Stimulated activated CD8-positive, alpha-beta memory T cell treated with anti-CD3 and anti-CD28 coated beads, Interleukin-12 subunit alpha, Interleukin-12 subunit beta, amount 100 ng/mL, for 24 hours (primary cell): Measurements from ENCODE around the gene TLE1.

ENCODE experiments used
- DNase-seq: peaks from one replicate; pipeline ENCODE4 v3.0.0-alpha.2; 2020; ENCODE audit errors: extremely low read depth

TLE1 gene

GRCh38 chr9:81578606-81579005 is 110.7 kb downstream of the TLE1 start:
- no peak for DNase-seq

GRCh38 chr9:81575956-81576355 is 113.4 kb downstream of the TLE1 start:
- DNase-seq = no peak

DNA sequence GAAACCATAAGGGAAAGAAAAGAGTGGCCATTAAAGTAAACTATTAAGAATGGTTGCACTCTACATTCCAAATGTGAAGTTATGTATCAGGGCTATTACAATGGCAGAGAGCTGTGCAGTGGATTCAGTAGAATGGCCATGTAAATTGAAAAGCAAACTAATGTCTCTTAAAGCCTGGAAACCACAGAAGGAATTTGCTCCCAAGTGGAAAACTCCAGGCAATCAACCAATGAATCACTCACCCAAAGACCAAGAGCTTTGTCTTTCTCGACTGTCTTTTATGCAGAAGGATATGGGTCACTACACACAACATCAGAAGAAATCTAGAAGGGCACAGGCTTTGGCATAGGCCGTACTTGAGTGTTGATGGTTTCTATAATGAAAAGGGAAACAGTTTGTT is 114.9 kb downstream of the TLE1 start:
- no peak for DNase-seq

- no peak for DNase-seq
These were observed 115.7 kb downstream of the TLE1 start for GRCh38 chr9:81573415-81574321.

DNA sequence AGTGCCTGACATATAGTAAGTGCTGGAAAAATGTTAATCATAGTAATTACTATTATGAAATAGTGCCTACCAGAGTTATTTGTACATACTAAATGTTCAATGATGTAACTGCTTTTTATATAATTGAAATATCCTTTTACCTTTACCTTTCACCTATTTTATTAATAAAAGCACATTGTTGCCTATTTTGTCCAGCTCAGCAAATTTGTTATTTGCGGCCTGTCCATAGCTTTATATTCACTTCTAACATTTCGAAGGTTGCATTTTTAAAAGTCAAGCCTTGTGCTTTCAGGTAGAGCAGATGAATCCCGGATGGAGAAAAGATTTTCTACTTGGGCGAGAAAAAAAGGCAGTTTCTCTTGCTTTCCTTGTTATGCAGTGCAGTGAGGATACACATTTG is 119.3 kb downstream of the TLE1 start:
- no peak for DNase-seq

DNA sequence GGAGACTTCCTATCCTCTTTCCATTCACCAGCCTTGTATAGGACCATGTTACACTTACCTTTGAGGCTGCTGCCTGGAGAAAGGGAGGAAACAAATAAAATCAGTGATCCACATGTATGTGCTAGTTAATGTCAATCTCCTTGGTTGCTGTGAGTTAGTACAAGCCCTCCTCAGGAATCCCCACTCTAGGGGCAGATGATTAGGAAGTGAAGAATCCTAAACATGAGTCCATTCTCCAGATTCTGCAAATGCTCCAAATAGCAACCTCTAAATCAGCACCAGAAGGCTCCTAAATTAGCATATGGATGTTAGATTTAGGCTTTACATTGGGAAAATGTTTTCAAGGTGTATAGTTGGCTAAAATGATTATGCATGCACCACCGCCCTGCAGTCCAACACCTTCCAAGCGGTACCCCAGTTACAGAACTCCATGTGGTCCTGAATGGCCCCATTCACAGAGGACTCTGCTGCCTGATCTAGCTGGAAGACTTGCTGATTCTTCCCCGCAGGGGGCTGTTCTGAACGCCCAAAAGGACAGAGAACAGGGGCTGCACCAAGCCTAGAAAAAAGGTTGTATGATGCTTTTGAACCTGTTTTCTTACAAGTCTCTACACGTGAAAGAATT is 123.2 kb downstream of the TLE1 start:
- no peak for DNase-seq

DNA sequence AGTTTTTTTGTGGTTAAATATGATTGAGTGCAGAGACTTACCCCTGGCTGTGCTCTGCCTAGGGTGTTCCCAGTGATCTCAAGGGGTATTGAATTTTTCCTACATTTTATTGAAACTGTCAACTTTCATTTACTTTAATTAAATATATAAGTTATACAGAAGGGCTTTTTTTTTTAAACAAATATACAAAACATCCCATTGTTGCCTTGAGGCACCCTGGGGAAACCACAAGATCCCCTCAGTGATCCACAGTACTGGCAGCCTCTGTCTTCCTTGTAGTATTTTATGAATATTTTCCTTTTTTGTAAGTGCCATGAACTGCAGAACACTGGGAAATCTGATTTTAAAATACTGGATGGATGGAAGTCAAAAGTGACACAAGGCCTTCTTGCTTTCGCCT is 123.7 kb downstream of the TLE1 start:
- no peak for DNase-seq

DNA sequence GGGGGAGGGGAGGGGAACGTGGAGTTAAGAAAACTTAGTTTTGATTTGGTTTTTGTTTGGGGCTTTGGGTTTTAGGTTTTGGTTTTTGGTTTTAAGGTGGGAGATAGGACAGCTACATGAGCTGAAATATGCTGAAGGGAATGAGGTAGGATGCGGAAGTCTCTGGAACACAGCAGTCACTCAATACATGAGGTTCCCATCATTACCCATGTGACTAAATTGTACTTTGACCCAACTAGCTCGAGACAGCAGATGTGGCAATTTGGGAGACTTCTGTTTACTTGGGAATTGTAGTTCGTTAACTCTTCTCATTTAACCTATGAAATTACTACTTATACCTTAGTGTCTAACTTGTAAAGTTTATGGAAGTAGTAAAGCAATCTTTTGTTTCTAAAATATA is 124.2 kb downstream of the TLE1 start:
- no peak for DNase-seq

DNA sequence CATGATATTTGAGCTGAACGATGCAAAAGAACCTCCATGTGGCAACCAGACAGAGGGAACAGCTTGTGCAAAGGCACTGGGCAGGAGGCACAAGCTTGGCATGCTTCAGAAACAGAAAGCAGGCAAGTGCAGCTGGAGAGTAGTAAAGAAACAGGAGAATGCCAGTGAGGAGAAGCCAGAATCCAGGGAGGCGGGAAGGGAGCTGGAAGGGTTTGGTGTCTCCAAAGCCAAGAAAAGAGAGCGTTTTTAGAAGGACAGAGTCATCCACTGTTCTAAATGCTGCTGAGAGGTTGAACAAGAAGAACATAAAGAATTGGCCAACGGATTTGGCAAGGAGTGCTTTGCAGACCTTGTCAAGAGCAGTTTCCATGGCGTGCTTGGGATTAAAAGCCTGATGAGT is 124.7 kb downstream of the TLE1 start:
- DNase-seq = no peak

GRCh38 chr9:81563739-81564138 is 125.6 kb downstream of the TLE1 start:
- DNase-seq = no peak

DNA sequence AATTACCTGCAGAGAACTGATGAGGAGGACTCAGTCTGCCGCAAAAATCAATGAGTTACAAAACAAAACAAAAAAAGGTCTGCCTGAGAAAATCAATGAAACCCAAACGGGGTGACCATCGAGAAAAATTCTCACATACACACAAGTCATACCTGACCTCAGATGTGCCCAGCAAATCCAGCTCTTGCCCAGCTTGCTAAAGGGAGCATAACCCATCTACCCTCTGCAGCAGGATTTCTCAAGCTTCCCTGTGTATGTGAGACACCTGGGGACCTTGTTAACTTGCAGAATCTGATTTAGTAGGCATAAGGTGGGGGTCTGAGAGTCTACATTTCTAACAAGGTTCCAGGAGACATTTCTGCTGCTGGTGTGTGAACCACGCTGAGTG is 126.3 kb downstream of the TLE1 start:
- DNase-seq = no peak

DNA sequence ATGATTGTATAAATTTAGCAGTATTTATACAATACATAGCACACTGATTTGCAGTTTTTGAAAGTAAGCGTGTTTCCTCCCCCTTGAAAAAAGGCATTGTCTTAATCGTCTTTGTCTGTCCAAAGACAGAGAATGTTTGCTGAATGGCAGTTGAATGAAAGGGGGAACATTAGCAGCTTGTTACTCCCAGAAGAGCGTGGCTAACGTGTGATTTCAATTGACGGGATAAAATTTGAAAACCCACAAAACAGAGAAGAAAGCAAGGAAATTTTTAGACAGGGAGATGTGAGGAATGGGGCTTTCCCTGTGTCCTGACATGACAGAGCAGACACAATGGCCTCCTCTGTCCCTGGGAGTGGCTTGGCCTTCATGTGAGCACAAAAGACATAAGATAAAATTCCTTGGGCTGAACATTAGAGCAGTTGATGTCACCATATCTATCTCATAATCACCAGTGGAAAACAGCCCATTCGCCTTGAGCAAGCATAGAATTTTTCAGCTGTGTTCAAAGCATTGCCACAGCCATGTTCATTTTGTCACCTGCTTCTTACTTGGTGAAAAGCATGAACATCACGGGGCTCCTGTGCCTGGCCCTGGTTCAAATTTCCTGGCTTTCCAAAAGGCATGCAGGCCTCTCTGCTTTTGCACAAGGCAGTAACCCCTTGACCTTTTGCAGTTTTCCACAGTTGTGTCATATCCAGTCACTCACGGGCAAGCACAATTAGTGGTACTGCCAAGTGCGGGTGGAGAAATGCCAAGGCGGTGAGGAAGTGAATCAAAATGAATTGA is 126.9 kb downstream of the TLE1 start:
- DNase-seq = no peak

GRCh38 chr9:81560851-81561732 is 128.3 kb downstream of the TLE1 start:
- no peak for DNase-seq

- no peak for DNase-seq
These were observed 129.6 kb downstream of the TLE1 start for GRCh38 chr9:81559709-81560108.

DNA sequence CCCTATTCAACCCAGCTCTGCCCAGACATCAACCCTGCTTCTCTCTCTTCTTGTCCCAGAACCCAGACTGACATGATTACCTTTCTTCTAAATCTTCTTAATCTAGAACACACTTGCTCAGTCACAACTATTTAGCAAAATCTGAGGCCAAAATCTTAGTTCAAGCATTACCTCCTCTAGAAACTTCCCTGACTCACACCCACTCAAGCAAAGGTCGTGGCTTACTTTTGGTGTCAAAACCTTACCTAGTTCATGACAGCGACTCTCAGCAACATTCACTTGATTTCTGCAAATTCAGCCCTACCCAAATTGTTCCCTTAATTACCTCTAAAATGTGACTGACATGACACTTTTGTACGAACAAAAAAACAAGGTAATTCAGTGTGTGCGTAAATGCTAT is 130.2 kb downstream of the TLE1 start:
- no peak for DNase-seq

DNA sequence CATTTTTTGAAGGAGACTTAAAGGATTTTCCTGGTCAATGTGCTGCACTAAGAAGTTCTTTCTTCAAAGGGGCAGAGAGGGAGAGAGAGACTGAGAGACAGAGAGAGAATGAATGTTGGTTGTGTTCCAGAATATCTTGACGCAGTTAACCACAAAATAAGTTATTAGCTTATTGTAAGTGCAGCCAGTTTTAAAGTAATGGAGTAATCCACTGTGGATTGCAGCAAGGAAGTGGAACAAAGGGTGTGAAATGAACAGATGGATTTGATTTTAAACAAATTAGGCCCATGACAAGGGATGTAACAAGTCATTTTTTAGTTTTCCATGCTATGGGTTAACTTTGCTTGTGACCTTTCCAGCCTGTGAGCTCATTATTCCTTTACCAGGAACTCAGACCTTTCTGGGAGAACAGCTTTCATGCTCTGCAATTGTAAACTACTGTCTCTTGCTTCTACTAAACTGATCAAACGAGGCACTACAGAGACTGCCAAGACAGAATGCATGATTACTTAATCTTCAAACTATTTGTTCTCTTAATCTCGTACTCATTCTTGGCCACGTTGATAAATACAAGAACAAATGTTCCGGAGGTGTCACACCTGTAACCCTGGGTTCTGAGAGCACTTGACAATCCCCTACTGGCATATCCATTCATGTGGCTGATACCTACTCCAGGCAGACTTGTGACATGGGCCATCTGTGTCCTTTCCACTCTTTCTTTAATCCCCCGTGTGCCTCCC is 131.1 kb downstream of the TLE1 start:
- no peak for DNase-seq

DNA sequence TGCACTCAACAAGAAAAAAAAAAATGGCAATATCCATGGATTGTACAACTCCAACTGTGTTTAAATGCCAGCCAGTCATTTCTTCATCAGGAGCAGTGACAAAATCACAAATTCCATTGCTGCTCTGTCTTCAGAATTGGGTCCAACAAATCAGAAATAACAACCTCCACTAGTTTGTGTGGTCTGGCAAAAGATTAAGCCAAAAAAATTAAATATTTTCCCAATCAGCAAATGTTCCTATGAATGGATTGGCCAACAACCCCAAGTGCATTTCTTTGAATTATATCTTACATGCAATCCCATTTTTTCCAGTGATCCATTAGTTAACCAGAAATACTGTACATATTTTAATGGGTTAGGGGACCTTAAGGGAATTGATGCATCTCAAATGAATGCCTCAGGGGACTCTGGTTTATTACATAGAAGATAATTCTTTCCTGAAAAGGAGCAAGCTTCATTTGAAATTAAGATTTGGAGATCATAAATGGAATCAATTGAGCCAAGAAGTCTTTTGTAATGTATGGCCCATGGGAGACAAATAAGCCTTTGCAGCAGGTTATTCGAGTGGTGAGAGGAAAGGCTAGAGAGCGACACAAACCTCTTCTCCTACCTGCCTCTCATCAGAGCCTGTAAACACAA is 131.8 kb downstream of the TLE1 start:
- no peak for DNase-seq

DNA sequence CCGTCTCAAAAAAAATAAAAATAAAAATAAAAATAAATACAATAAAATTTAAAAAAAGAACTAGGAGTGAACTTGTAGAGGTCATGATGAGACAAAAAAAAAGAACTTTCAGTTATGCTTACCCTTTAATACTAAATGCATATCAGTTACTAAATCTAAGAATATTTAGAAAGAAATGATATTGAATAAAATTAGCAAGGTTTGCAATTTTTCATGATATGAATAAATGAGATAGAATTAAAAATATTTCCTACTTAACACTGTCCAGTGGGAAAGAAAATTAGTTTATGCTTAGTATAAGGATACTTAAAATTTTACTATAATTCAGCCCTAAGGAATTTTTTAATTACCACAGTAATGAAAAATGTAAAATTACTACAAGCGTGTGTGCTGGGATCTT is 132.4 kb downstream of the TLE1 start:
- DNase-seq = no peak

DNA sequence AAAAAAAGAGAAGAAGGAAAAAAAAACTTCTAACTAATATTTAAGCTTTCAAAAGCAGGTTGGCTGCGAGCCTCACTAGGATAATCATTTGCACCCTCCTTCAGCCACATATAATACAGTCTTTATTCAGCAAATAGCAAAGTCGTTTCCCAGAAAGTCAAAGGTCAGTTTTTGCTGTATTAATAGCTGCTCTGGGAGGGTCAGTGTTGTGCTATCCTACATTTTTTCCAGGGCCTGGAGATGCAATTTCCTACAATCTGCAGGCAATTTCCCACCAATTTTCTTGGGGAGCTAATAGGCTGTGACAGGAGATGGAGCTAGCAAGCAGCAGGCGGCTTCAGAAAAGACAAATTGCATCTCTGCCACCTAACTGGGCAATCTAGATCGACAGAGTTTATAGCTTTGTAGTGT is 136.8 kb downstream of the TLE1 start:
- no peak for DNase-seq

GRCh38 chr9:81550207-81550583 is 139.2 kb downstream of the TLE1 start:
- DNase-seq = no peak
